Adrenal gland (tissue), 5 donors: Measurements from ENCODE around the gene TUBGCP6.

Experiments
- CTCF ChIP-seq, 6 experiments: fragments of 450-650 bp in 4 of 6; fragments of 200-600 bp in 2 of 6; sonication (generic) in 1 of 6; IDR thresholded peaks; 1 replicate in 5 of 6; 2 replicates in 1 of 6; pipeline versions ENCODE4 v1.5.1 to v1.8.0; 2016 to 2021; ENCODE audit warnings: antibody characterized with exemption in 6 of 6, mild to moderate bottlenecking in 2 of 6, moderate library complexity in 1 of 6
- POLR2A ChIP-seq, 2 donors: fragments of 450-650 bp; IDR thresholded peaks; one replicate each; pipeline ENCODE4 v1.6.1; 2017; ENCODE audit warnings: antibody characterized with exemption in 2 of 2, mild to moderate bottlenecking in 2 of 2, moderate library complexity in 1 of 2
- donor health status: DM: no; HTN: no; CAD: no.

GRCh38 chr22:50171319-50171964 is 73.4 kb downstream of the TUBGCP6 start:
- TF ChIP-seq CTCF (IDR thresholded peaks at IDR 0.05) (no peak), POLR2A (IDR thresholded peaks at IDR 0.05) (no peak)
